Transverse colon (tissue), 4 donors: ENCODE results near the gene HIVEP3. TPM values are rescaled to one million over a fixed set of nuclear protein-coding genes. Genes with fewer than 3 reads are reported as not detected.
A peak's percentile ranks its signal among the peaks of the same experiment; 100 is the strongest.

ENCODE experiments used
- DNase-seq: peaks from one replicate; pipeline ENCODE4 v3.0.0-alpha.2; 2019
- H3K27ac ChIP-seq, 4 donors: fragments of 200-600 bp; sonication (generic); 2 replicates each; pipeline ENCODE4 v1.5.1; 2016 to 2018; ENCODE audit warnings: inconsistent platforms in 4 of 4
- H3K27me3 ChIP-seq: fragments of 200-600 bp; sonication (generic); 2 replicates; pipeline ENCODE4 v1.5.1; 2017; ENCODE audit warnings: inconsistent platforms
- H3K36me3 ChIP-seq, 4 donors: fragments of 200-600 bp; sonication (generic); 2 replicates each; pipeline ENCODE4 v1.5.1; 2017 to 2019; ENCODE audit warnings: inconsistent platforms in 4 of 4
- H3K4me1 ChIP-seq, 4 donors: fragments of 200-600 bp; sonication (generic); 2 replicates each; pipeline ENCODE4 v1.5.1; 2017 to 2020; ENCODE audit warnings: inconsistent platforms in 4 of 4
- H3K4me3 ChIP-seq, 4 donors: fragments of 200-600 bp; sonication (generic); 1 replicate in 1 of 4; 2 replicates in 3 of 4; pipeline versions ENCODE4 v1.5.1 to v1.6.1; 2017 to 2019; ENCODE audit warnings: inconsistent platforms in 4 of 4
- H3K9me3 ChIP-seq, 2 donors: fragments of 200-600 bp; sonication (generic); 2 replicates each; pipeline ENCODE4 v1.5.1; 2017 to 2019; ENCODE audit warnings: inconsistent platforms in 2 of 2
- CTCF ChIP-seq, 5 experiments: fragments of 200-600 bp in 3 of 5; fragments of 450-650 bp in 2 of 5; sonication (generic) in 3 of 5; IDR thresholded peaks; 1 replicate in 2 of 5; 2 replicates in 3 of 5; pipeline ENCODE4 v1.5.1; 2016 to 2017; ENCODE audit warnings: antibody characterized with exemption in 5 of 5, inconsistent platforms in 3 of 5, mild to moderate bottlenecking in 2 of 5, moderate library complexity in 1 of 5
- EP300 ChIP-seq: sonication (generic); formaldehyde crosslinking; IDR thresholded peaks from one replicate; pipeline ENCODE4 v1.6.1; 2017; ENCODE audit warnings: antibody characterized with exemption, low read depth
- POLR2A ChIP-seq: fragments of 450-650 bp; IDR thresholded peaks from one replicate; pipeline ENCODE4 v1.6.1; 2016; ENCODE audit warnings: antibody characterized with exemption, mild to moderate bottlenecking, moderate library complexity
- POLR2AphosphoS5 ChIP-seq, 3 donors: sonication (generic); formaldehyde crosslinking; IDR thresholded peaks; one replicate each; pipeline ENCODE4 v1.6.1; 2016; ENCODE audit warnings: antibody characterized with exemption in 3 of 3
- WGBS, 2 donors: methylation state at CpG; one replicate each; pipeline ENCODE4 v1.1.5; 2018; ENCODE audit warnings: low coverage in 1 of 2; 5-methylcytosine and 5-hydroxymethylcytosine counted together
- in situ Hi-C, 4 donors: fragments of 200-750 bp; cut with MboI; loops; one replicate each; pipeline versions ENCODE4 v1.15.0 to v1.15.1; 2017; ENCODE audit warnings: low sequenced_read_pairs in 3 of 4, low pct_ligation_motif_present in 1 of 4, low pct_unique_long_range_greater_than_20kb in 1 of 4
- intact Hi-C: fragments of 100-400 bp; cut with DNase I; formaldehyde crosslinking; loops from one replicate; pipeline ENCODE4 v1.15.1; 2023; ENCODE audit warnings: low total_unique reads
- total RNA-seq, 4 donors: library from RNA; depleted of rRNA; stranded (reverse); fragments of >200 nt; gene quantifications; one replicate each; pipeline ENCODE4 v1.1.0, GENCODE V29; 2016

The HIVEP3 gene
- total RNA-seq, 4 donors from 2014 or later = 3.7 to 15.0 (median 5.2) TPM

GRCh38 chr1:41581216-41582003, 337.3 kb downstream of the HIVEP3 start:
- WGBS, 2 donors = 91 to 95% methylated on average over 3 to 19 of the region's 19 CpGs

GRCh38 chr1:41580520-41581172, 338.1 kb downstream of the HIVEP3 start:
- H3K4me3 ChIP-seq = no peak overlapping the region
- H3K27me3 ChIP-seq = no peaks in the 10 kb centered on the region
- no peak for TF ChIP-seq POLR2AphosphoS5 (IDR thresholded peaks at IDR 0.05)
- TF ChIP-seq EP300 = no peak
- TF ChIP-seq POLR2A = no peak
- TF ChIP-seq CTCF (IDR thresholded peaks at IDR 0.05) = no peak
- H3K27ac ChIP-seq = no peak overlapping the region
- intact Hi-C loops (no loop called here), in situ Hi-C loops (no loop called here)
- H3K9me3 ChIP-seq = no peaks in the 10 kb centered on the region
- no peaks in the 10 kb centered on the region for H3K4me1 ChIP-seq
- no peak for DNase-seq
- no peaks in the 10 kb centered on the region for H3K36me3 ChIP-seq
- WGBS, 2 donors = 91% methylated on average over 7 of the region's 7 CpGs; no CpG with 5 or more reads in 1 of the 2 donors

More at GRCh38 chr1:41581216-41582003, 337.3 kb downstream of the HIVEP3 start:
- no peaks in the 10 kb centered on the region for H3K27me3 ChIP-seq
- no peak overlapping the region for H3K27ac ChIP-seq
- DNase-seq = no peak
- in situ Hi-C loops (no loop called here), intact Hi-C loops (no loop called here)
- H3K9me3 ChIP-seq = no peaks in the 10 kb centered on the region
- no peaks in the 10 kb centered on the region for H3K36me3 ChIP-seq
- H3K4me3 ChIP-seq = no peak overlapping the region
- TF ChIP-seq POLR2AphosphoS5 (IDR thresholded peaks at IDR 0.05) (no peak), EP300 (no peak), CTCF (IDR thresholded peaks at IDR 0.05) (no peak), POLR2A (no peak)
- H3K4me1 ChIP-seq = no peaks in the 10 kb centered on the region

DNA sequence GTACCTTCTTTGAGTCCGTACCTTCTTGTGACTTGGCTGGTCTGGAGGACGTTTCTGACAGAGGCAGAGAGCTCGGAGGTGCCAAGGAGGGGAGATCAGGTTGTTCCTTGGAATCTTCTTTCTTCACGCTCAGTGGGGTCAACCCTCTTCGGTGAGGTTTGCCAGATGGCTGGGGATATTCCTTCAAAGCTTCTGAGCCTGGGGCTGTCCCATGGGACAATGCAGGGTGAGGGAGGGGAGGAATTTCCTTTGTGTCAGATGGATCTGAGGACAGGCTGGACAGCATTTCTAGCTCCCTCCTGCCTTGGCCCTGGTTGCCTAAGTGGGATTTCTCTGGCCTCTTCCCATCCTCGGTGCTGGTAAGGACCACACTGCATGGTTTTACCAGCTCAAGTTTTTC, 338.7 kb downstream of the HIVEP3 start:
- Histone ChIP-seq H3K9me3 (no peaks in the 10 kb centered on the region), H3K4me3 (no peak overlapping the region), H3K27me3 (no peaks in the 10 kb centered on the region), H3K27ac (no peak overlapping the region), H3K4me1 (no peaks in the 10 kb centered on the region), H3K36me3 (no peaks in the 10 kb centered on the region)
- DNase-seq = no peak
- intact Hi-C loops = no loop called here
- in situ Hi-C loops = no loop called here
- 89 to 100% methylated on average over 1 to 6 of the region's 6 CpGs for WGBS, 2 donors
- no peak for TF ChIP-seq POLR2AphosphoS5 (IDR thresholded peaks at IDR 0.05)
- no peak for TF ChIP-seq CTCF (IDR thresholded peaks at IDR 0.05)
- TF ChIP-seq EP300 = no peak
- TF ChIP-seq POLR2A = no peak

- Histone ChIP-seq H3K4me1 (peaks cover 0 to 3% (median 0%) of the 10 kb centered on the region in 4 donors), H3K36me3 (no peaks in the 10 kb centered on the region), H3K9me3 (no peaks in the 10 kb centered on the region), H3K4me3 (no peak overlapping the region), H3K27me3 (no peaks in the 10 kb centered on the region), H3K27ac (no peak overlapping the region)
- in situ Hi-C loops (no loop called here), intact Hi-C loops (no loop called here)
- DNase-seq = no peak
- TF ChIP-seq CTCF (IDR thresholded peaks at IDR 0.05) (peak; percentile 33 to 61 (median 47)), POLR2A (no peak)
- WGBS, 2 donors = 46 to 74% methylated on average over 4 of the region's 4 CpGs
These were observed 339.9 kb downstream of the HIVEP3 start for GRCh38 chr1:41578712-41579335.
